Measurements from ENCODE around the gene KRTDAP.
A peak's percentile ranks its signal among the peaks of the same experiment; 100 is the strongest.

Gene KRTDAP

DNA sequence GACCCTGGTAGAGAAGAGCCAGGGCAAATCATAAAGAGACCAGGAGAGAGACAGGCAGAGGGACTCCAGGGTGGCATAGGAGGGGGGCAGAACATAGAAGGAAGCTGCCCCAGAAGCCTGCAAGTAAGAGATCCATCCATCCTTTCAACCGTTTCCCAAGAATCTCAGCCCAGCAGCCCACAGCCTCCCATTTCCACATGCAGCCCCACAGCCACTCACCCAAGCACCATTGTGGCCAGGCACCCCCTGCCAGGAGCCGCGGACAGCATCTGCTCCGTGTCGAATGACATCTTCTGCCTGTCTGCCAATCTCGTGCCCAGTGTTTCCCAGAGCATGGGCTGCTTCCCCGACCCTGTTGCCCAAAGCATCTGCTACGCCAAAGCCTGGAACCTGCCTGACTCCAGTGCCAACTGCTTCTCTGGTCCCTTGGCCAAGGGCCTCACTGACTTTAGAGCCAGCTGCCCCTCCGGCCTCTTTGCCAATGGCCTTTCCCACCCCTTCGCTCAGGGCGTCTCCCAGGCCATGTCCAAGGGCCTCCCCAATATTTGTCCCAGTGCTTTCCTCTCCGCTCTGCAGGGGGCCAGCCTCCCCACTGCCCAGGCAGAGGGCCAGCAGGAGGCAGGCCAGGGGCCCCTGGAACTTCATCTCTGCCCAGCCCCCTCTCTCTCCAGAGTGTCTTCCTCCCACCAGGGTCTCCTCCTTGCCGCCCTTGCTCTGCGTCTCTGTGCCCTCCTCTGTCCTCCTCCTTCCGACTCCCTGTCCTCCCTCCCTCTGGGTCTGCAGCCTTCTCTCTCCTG, 22.8 kb upstream of the KRTDAP start:
- no peak for DNase-seq (ENCODE audit: low read depth)

DNA sequence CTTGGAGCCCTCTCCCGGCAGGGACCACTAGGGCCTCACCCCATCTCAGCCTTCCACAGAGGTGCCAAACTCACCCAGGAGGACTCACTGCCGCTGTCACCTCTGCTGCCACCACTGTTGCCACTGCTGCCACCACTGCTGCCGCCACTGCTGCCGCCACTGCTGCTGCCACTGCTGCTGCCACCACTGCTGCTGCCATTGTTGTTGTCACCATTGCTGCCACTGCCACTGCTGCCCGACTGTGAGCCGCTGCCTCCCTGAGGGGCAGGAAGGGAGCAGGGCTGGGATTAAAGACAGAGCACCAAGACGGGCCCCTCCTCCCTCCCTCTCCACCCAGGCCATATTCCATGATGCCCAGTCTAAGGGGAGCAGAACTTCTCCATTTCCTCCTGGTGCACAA, 21.1 kb upstream of the KRTDAP start:
- no peak for DNase-seq (ENCODE audit: low read depth)

DNA sequence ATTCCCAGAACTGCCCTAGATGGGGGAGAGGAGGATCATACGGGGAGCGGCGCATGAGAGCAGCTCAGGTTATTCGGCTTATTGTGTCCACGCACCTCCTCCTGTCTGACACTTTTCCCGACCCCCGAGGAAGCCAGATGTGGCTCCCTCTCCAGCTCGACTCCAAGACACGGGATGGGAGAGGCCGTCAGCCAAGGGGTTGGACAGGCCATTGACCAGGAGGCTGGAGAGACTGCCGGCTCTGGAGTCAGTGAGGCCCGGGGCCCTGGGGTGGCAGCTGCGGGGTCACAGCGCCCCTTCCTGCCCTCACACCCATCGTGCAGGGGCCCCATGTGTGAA, 20.3 kb upstream of the KRTDAP start:
- no peak for DNase-seq (ENCODE audit: low read depth)

DNA sequence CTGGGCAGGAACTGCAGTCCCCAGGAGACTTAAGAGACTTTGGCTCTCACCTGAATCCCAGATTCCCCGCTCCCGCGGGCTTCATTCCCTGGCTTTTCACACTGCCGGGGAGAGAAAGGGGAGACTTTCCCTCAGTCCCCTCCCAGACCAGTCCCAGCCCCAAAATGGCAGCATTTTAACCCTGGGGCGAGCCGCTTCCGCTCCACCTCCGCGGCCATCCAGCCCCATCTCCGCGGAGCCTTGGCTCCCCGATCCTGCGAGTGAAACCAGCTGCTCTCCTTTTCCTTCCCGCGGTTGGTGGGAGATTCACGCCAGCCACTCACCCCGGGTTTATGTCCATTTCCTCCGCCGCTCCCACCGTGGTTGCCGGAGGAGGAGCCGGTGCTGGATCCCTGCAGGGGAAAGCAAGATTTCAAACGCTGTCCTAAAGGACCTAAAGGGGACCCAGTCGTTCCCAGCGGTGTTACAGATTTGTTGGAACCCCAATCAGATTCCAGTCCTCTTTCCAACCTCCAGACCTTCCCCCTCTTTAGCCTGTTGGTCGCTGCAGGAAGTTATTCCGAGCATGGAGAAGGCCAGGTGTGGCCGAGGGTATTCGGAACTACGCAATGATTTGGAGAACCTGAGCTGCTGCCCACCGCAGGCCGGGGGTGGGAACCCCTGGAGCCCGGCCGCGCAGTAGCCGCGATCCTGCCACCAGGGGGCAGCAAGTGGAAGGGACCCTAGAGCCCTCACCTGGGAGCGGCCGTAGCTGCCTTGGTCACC, 19.8 kb upstream of the KRTDAP start:
- peak; percentile 73 for DNase-seq (ENCODE audit: low read depth)

DNA sequence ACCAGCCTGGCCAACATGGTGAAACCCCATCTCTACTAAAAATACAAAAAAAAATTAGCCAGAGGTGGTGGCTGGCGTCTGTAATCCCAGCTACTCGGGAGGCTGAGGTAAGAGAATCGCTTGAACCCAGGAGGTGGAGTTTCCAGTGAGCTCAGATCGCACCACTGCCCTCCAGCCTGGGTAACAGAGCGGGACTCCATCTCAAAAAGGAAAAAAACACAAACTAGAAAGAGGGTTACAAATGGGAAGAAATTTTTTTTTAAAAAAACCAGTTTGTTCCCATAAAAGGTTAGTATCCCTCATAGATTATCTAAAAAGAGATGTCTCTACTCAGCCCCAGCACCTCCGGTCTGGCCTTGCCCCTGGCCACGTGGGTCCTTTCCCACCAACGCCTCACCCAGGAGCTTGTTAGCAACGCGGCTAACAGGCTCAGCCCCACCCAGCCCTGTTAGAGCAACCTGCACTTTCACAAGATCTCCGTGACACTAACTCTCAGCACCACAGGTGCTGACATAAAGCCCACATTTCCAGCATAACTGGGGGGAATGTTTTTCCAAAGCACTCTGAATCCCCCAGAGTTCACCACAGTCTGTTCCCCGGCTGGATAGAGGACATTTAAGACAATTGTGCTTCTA, 18.9 kb upstream of the KRTDAP start:
- DNase-seq (ENCODE audit: low read depth), result no peak

DNA sequence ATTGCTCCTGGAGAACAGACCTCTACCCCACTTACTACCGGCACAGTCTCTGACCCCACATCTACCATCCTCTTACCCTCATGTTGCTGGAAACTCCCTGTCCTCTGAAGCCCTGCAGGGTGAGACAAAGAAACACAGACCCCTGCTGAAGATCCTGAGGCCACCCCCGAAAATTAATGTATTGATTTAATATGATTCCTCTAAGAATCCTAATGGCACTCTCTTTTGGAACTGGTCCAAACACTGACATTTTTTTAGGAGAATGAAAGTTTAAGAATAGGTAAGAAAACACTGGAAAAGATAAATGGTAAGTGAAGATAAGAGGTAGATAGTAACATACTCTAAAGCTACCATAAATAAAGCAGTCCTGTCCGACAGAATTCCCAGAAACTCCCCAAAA, 17.9 kb upstream of the KRTDAP start:
- DNase-seq (ENCODE audit: low read depth), result no peak

DNA sequence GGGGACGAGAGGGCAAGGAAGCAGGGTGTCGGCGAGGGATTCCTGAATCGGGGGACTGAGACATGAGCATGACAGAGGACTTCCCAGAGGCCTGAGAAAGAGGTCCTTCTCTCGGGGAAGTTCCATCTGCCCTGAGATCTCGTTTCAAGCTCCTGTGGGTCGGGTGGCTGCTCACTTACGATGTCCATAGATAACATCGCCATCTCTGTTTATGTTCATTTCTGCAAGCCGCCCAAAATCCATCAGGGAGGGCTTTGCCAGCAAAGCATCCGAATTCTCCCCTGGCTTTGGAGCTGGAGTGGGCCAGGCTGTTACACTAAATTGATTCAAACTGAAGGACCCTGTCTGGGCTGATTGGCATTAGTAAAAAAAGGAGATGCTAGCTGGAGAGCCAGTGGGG, 17.3 kb upstream of the KRTDAP start:
- DNase-seq (ENCODE audit: low read depth), result no peak

DNA sequence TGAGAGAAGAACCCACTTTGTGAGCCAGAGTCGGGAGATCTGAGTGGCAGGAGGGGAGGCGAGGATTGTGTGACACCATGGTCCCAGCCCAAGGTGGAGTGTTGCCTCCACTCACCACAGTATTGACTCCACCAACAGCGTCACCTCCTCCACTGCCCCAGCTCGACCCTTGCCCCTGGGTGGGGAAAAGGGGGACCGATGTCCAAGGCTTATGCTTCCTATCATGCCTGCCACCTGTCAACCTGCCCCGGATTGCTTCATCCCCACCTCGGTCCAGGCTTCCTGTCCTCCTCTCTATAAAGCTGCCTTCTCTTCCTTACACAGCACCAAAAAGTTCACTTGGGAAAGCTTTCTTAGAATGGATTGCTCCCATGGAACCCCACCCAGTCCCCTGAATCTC, 15.7 kb upstream of the KRTDAP start:
- no peak for DNase-seq (ENCODE audit: low read depth)

DNA sequence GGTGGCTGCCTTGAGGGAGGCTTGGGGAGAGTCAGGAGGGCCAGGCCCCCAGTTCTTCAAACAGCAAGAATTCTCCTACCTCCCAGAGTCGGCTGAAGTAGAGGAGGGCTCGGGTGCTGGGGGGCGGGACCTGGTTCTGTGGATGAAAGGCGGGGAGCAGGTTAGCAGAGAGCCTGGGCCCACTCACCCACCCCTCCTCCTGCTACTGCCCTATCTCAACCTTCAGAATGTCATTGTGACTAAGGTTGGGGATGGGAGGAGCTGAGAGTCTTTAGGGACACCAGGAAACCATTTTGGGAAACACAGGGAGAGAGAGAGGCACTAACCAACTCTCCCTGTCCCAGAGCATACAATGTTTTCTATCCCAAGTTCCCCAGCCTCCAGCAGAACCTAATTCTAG, 12.5 kb upstream of the KRTDAP start:
- DNase-seq (ENCODE audit: low read depth), result no peak

DNA sequence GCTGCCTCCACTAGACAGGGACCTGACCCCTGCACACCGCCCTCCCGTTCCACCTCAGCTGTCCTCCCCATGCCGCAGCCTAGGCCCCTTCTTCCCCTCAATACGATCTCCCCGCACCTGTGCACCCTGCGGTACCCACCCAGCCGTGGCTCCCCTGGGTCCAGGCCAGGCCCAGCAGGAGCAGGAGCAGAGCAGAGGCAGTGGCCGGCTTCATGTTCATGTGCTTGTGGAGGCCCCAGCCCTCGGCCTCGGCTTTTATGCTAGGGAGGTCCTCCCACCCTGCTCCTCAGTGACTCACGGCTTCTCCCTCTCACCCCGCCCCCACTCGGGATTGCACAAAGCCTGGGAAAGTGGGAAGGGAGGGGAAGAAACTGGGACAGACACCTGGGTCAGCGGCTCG, 11.4 kb upstream of the KRTDAP start:
- DNase-seq (ENCODE audit: low read depth), result no peak

DNA sequence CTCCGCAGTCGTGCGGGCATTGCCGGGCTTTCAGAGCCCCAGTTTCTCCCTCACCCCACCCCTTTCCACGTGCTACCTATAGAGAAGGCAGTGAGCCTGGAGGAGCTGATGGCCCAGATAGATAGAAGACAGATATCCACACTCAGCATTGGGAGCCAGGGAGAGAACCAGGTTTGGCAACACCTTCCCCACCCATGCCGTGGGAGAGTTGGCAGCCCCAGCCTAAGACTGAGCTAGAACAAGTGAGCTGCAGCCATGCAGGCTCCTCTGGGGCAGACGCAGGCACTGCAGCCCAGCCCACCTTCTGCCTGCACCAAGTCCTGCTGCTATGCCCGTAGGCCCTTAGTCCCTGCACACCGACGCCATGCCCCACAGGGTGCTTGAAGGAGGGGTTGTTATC, 10.3 kb upstream of the KRTDAP start:
- no peak for DNase-seq (ENCODE audit: low read depth)

DNA sequence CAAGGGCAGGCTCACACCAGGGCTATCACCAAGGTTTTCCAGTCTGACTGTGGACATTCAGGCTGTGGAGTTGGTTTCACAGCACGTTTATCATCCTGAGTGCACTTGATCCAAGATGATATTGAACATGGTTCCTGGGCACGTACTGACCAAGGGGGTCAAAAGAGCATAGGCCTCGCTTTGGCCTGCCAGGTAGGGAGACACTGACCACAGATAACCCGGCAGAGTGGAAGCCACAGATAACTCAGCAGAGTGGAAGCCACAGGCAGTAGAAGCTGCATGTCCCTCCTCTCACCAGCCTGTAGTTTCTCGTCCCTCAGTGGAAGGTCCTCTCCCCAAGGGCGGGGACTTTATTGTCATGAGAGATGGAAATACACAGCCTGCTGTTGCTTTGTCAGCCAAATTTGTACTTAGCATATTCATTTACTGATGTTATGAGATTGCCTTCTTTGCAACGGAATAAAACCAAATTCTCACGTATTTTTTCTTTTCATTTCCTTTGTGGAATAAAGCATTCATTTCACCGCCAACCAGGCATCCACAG, 8.8 kb upstream of the KRTDAP start:
- DNase-seq (ENCODE audit: low read depth), result no peak

DNA sequence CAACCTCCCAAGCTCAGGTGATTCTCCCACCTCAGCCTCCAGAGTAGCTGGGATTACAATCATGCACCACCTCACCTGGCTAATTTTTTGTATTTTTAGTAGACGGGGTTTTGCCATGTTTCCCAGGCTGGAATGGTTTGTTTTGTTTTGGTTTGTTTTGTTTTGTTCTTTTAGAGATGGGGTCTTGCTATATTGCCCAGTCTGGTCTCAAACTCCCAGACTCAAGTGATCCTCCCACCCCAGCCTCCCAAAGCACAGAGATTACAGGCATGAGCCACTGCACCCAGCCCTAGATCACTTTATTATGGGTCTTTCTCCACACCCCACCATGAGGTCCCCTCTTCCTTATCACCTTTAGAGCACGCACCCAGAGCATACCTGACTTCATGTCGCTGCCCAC, 8.0 kb upstream of the KRTDAP start:
- DNase-seq (ENCODE audit: low read depth), result no peak

DNA sequence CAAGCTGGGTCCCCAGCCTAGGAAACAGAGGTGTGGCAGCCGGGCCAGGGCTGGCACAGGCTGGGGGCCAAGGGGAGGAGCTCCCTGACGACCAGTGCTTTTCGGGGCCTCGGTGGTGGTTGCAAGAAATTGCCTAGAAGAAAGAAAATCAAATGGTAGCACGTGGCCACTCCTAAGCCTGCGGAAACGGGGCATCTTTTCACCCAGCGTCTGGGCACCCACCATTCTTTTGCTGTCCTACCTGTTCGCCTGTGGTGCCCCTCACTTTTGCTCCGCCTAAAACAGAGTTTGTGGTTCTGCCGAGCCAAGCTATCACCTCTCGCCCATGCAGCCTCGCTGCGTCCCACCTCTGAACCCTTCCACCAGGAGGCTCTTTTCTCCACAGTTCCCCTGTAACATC, 7.1 kb upstream of the KRTDAP start:
- DNase-seq (ENCODE audit: low read depth), result no peak

DNA sequence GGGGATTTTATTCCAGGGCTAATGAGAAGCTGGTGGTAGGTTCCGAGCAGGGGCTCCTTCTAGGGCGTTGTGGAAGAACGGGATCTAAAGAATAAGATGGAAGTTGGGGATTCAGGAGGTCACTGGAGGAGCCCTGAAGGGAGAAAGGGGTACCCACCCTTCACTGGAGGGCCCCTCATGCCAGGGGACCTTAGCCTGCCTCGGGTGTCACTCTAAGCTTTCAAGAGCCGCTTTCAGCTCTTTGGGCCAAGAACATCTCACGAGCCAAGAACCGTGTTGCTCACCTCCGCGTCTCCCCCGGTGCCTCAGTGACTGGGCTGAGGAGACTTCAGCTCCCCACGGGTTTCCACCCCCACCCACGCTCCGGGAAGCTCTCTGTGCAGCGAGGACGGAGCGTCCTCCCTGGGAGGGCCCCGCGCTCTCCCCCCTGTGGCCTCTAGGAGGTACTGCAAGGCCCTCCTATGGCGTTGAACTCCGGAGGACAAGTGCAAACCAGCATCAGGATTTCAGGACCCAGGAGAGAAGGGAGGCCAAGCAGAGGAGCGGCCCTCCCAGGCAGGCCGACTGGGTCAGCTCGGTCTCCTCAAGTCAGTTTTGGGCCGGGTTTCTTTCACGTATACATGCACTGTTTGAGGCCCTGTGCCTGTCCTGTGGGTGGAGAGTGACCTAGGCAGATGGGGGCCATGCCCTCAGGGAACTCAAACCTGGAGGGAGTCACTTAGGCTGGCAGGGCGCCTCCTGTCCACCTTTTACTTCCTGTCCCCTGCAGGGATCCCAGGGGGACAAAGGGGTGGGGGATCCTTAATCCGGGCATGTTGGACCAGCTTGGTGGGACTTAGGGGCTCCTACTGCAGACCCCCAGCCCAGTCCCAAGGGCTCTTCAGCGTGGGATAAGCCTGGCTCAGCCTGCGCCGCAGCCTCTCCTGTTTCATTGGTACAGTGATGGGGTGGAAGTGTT, 5.1 kb upstream of the KRTDAP start:
- DNase-seq (ENCODE audit: low read depth), result peak; percentile 75

DNA sequence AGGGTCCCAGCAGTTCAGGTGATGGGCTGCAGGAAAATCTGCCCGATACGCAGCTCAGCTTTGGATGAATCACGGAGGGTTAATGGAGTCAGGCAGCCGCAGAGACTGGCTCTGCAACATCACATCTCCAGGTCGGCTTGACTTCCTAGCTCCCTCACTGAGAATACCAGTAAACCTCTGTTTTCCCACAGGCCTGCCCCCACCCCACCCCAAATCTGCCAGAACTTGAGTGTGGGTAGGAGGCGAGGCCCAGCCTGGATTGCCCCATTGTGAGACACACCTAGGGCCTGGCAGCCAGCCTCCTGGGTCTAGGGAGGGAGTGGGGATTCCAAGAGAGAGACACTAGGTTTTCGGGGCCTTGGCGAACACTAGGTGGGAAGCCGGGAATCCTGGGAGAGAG, 3.7 kb upstream of the KRTDAP start:
- DNase-seq (ENCODE audit: low read depth), result no peak

DNA sequence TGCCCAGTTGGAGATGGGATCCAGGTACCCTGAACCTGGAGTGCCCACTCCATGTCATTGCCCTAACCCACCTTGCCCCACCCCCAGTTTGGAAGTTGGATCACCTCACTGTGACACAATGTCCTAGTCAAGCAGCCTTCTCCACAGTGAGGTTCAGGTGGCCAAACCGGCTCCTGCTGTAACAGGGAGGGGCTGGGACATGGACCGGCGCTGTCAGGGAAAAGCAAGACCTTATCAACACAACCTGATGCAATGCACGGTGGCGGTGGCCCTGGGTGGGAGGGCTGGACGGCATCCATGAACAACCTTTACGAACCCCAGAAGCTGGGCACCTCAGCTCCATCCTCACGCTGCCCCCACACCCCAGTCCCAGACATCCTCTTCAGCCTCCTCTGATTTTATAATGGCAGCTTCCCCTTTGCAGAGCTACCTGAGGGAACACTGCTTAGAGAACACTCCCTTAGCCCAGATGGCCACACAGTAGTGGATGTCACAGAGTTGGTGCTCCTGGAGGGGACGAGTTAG, 1.6 kb upstream of the KRTDAP start:
- no peak for DNase-seq (ENCODE audit: low read depth)

DNA sequence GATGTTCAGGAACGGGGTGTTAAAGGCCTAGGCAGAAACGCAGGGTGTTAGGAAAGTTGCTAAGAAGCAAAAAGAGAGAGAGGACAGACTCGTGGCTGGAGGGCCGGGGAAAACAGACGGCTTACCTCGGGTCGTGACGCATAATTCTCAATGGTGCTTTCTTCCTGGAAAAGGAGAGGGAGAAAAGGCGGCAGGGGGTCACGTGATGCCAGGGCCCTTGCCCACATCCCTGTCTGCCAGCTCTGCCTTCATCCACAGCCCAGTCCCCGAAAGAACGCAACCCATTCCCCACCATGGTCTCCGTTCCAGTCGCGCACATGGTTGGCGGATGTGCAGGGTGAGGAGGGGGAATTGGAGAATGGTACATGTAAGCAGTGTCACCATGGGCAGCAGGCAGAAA, 1.6 kb downstream of the KRTDAP start:
- DNase-seq (ENCODE audit: low read depth), result no peak

DNA sequence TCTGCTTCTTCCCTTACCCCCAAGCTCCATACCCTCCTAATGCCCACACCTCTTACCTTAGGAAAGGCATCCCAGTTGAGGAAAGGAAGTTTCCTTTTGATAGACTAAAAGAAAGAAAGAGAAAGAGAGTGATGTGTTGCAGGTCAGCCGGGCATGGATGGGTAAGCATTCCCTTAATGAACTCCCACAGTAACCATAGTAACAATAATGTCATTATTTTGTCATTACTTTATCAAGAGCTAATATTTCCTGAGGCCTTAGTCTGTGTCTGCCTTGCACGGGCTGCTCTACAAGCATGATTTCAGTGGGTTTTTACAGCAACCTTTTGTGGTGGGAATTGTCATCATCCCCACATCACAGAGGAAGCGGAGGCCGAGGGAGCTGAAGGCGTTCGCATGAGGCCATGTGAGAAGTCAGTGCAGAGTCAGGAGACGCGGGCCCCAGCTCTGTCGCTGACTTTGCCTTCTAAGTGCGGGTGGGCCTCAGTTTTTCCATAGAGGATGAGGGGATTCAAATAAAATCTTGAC, 2.5 kb downstream of the KRTDAP start:
- no peak for DNase-seq (ENCODE audit: low read depth)

DNA sequence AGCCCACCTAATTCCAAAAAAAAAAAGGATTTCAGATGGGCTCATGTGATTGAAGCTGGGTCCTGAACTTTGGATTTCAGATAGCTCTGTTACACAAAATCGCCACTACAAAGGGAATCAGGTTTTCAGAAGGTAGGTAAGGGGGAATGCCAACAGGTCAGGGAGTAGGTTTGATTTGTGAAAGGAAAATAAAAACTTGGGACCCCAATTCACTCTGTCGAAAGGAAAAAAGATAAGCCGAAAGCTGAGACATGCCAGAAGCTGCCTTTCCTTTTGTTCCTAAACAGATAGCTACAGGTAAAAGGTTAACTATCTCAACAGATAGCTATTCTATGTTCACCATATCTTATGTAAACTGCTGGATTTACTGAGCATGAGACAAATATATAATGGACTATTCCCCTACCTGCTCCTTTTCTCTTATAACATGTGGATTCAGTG, 4.0 kb downstream of the KRTDAP start:
- no peak for DNase-seq (ENCODE audit: low read depth)
